ENCODE results near the gene ARSB.
"Not testable (repeated sequence)": the region's sequence is repeated elsewhere in the genome, so short reads cannot be mapped to it uniquely, and the experiment has no call there.

ARSB gene

GRCh38 chr5:78929833-78930232, 55.3 kb downstream of the ARSB start:
- DNase-seq = no peak

- no peak for DNase-seq
Measured at GRCh38 chr5:78927657-78928282, 57.3 kb downstream of the ARSB start.

DNA sequence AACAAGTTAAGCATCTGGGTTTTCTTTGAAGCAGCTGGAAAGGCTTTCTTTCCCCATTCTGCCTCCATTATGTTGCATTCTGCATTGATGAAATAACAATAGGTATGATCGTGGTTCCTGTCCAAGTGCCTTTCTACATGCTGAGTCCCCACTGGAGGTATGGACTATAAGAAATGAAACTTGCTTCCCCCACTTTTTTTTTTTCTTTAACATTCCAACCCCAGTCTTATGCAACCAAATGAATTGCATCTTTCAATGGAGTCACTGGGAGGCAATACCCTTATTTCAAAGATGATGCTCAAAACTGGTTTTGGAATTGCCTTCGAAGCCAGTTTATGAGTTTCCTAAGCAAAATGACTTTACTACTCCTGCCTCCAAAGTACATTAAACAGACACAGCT, 58.9 kb downstream of the ARSB start:
- DNase-seq = no peak

- DNase-seq = no peak
Measured at GRCh38 chr5:78925129-78925876, 59.8 kb downstream of the ARSB start.

DNA sequence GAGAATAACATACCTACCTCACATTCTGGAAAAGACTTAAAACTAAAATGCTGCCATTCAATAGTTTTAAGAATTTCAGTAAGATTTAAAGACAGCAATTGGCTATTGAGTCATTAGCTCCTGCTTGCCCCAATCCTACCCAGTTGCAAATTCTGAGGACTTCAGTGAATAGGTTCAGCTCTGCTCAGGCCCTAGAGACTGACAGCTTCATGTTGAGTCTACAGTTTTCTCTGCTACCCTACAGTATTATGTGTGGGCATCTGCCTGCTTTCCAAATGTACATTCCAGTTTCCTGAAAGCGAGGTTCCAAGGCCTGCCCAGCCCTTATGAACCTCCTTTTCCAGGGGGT, 61.5 kb downstream of the ARSB start:
- DNase-seq = no peak

DNA sequence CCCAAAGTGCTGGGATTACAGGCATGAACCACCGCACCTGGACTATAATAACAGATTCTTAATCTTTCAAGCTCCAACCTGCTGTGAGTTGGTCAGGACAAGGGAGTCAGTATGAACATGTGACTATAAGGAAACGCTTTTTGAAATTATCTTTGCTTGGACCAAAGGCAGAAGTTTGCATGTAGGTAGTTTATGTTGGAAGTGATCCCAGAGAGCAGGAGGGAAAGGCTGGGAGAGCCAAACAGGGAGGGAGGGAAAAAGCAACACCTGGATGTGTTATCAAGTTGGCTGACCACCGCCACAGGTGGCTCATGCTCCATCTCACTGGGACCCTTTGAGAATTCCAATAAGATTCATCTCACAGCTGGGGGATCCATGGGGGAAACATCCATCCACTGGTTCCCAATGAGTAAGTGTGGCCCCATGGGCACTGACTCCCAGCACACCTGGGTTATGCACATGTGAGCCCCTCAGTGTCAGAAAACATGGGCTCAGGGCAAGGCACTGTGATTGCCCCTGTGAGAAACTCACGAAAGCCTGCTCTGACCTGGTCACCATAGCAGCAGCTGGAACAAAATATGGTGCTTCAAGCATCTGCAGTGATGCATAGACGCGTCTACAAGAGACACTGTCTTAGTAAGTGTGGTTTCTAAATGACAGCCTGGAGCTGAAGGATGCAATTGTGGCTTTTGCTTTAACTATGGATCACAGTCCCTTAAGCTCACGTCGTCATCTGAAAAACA, 62.1 kb downstream of the ARSB start:
- no peak for DNase-seq

GRCh38 chr5:78920604-78921003, 64.5 kb downstream of the ARSB start:
- no peak for DNase-seq

DNA sequence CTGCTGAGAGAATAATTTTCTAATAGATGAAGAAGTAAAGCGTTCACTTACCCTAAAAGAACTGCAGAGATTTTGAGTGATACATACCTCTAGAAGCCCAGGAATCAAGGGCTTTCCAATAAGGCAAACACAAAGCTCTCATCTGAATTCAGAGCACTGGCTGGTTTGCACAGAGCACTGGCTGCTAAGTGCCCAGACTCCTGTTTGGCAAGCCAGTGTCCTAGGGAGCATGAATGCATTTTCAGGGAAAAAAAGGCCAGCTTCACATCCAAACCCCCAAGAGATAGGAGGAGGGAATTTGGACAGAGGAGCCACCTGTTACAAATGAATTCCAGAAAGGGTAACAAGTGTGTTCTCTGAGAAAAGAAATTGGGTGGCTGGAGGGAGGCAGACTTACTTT, 65.3 kb downstream of the ARSB start:
- DNase-seq = no peak

GRCh38 chr5:78916044-78916443, 69.1 kb downstream of the ARSB start:
- no peak for DNase-seq

GRCh38 chr5:78915170-78915569, 69.9 kb downstream of the ARSB start:
- DNase-seq = no peak

DNA sequence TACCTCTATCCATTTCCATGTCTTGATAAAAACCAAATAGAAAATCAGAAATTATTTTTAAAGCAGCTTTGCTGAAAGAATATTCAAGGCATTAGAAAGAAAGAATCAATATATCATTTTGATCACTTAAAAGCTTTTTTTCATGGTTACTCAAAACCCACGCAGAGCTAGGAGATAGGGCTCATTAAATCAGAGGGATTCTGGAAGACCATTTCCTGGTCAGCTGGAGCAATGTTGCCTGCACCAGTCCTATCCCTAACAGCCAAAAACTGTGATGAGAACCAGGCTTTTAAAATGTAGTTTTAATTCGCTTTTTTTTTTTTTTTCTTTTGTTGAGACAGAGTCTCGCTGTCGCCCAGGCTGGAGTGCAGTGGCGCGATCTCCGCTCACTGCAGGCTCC, 72.3 kb downstream of the ARSB start:
- no peak for DNase-seq

DNA sequence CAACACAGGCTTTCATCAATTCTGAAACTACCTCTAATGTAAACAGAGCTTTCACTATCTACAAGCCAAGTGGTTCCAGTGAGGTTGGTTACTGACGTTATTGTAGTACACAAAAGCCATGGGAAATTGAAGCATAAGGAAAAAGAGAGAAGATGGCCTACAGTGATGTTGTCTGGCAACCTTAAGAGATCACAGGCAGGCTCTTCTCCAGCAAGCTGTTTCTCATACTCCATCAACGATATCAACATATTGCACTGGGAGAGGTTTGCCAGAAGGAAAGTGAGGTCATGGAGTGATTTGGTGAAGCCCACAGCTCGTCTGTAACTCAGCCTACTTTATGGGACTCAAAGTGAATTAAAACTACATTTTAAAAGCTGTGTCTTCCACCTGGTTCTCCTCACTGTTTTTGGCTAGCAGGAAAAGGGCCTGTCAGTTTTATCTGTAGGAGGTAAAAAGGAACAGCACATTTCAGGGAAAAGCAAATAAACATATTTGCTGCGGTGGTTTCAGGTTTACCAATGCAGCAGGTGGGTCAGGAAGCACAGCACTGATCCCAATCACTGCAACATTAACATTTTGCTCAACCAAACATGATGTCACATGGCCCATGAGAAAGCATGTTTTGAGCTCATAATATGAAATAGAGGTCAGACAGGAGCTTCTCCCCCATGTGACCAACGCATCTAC, 72.9 kb downstream of the ARSB start:
- DNase-seq = no peak

DNA sequence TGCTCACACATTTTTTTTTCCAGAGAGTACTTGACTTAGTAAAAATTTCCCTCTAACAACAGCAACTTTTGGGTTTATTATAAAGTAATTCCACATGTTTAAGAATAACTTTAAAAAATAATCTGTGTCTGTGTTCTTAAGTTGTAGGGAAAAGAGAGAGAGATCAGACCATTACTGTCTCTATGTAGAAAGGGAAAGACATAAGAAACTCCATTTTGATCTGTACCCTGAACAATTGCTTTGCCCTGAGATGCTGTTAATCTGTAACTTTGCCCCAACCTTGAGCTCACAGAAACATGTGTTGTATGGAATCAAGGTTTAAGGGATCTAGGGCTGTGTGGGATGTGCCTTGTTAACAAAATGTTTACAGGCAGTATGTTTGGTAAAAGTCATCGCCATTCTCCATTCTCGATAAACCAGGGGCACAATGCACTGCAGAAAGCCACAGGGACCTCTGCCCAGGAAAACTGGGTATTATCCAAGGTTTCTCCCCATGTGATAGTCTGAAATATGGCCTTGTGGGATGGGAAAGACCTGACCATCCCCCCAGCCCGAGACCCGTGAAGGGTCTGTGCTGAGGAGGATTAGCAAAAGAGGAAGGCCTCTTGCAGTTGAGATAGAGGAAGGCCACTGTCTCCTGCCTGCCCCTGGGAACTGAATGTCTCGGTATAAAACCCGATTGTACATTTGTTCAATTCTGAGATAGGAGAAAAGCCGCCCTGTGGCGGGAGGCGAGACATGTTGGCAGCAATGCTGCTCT, 75.7 kb downstream of the ARSB start:
- not testable (repeated sequence) for DNase-seq

DNA sequence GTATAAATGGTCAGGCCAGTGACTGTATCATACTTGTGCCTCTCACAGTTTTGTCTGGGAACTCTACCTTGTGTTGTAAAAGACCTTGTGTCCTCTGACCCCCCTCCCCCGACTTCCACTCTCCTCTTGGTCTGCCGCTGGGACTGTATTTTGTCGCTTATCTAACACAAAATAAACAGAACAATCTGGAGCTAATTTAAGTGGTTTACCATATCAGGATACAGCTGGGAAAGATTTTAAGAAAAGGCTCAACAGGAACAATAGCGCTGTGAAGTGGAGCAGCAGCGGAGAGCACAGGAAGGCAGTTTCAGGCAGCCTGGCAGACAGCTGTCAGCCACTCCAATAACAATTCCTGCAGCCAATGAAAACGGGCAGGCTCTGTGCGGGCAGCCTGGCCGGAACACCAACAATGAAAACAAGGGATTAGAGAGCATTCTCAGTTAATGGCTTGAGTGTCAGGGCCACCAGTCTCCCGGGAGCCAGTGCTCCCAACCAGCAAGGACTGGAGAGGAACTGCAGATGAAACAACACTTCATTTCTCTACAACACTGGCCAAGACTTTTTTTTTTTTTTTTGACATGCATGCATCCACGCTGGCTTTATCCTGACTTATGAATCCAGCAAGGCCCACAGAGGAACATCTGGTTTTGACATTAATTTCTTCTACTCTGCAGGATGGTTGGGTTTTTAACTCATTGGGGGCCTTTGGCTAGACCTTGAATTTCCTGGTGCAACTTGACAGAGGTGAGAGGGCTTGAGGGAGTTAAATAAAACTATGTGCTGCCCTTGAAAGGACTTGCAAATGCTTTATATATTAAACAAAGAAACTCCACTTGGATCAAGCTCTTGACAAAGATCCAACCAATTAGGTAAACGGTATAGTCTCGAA, 76.7 kb downstream of the ARSB start:
- DNase-seq = no peak

DNA sequence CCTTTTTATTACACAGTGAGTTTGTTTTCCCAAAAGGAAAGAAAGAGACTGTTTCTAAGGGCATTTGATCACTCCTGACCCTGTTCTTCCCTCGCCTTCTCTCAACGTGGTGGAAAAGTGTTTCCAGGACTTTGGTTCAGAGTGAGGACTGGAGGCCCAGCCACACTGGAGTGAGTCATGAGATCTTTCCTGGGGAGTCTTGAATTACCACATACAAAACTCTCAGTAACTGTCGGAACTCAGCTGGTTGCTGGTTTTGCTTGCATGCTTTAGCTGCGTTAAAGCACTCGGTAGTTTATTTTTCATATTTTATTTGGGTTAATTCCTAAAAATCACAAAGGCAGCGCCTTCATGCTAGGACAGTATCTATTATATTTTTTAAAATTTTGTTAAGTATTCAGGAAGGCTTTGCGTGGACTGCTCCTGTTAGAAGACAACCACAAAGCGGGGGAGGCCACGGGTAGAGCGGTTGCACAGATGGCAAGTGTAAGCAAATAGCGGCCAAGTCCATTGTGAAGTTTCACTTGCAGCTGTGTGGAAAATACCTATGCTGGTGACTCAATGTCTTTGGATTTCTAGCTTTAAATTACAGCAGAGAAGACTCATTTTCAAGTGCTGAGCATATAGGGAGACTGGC, 77.7 kb downstream of the ARSB start:
- DNase-seq = peak; percentile 75

DNA sequence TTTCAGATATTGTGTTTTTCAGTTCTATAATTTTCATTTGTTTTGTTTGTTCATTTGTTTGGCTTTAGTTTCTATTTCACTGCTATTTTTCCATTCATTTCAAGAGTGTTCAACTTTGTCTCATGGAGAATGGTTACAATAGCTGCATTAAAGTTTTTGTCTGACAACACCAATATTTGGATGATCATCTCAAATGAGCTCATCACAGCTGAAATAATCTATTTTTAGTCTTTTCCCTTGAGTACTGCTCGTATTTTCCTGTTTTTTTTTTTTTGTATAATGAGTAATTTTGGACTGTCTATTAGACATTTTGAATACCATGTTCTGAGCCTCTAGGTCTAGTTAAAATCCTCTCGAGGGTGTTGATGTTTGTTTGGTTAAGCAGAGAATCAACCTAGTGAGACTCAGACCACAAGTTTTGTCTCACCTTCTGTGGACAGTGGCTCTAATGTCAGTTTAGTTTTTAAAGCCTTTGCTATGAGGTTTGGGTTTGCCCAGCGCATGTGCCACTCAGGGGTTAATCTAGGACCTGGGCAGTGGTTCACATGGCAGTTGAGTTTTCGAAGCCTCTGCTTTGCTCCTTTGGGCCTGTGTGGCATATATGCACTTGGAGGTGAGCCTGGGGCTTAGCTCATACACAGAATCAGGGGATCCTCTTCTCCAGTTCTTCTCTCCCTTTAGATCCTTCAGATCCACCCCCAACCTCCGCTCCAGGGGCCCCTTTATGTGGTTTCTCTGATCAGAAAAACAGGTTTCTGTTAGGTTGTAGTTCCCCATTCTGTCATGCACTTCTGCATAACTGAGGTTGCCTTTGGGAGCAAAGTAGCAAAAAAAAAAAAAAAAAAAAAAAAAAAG, 79.8 kb downstream of the ARSB start:
- peak; percentile 55 for DNase-seq

DNA sequence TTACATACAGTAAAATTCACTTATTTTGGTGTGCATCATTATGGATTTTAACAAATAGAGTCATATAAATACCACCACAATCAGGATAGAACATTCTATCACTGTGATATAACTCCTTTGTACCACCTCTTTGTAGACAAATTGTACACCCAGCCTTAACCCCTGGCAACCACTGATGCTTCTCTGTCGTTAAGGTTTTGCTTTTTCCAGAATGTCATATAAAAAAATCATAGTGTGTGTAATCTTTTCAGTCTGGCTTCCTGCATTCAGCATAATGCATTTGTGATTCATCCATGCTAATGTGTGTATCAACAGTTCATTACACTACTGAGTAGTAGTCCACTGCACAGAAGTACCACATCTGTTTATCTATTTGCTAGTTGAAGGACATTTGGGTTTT, 81.2 kb downstream of the ARSB start:
- no peak for DNase-seq

DNA sequence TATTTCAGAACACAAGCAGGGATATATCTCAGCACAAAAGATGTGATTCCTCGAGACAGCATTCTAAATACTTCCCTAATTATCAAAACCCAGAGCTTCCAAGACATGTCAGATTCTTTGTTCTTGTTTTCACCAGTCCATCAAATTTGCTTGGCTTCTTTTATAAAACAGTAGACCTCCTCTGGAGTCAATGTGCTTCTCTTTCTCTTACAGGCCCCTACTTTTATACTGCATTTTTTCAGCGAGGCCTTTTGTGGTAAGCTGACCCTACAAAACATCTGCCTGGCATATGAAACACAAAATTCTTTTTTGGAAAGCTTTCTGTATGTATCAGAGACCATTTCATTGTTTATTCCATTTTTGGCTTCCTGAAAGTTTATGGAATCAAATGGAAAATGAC, 81.8 kb downstream of the ARSB start:
- no peak for DNase-seq

DNA sequence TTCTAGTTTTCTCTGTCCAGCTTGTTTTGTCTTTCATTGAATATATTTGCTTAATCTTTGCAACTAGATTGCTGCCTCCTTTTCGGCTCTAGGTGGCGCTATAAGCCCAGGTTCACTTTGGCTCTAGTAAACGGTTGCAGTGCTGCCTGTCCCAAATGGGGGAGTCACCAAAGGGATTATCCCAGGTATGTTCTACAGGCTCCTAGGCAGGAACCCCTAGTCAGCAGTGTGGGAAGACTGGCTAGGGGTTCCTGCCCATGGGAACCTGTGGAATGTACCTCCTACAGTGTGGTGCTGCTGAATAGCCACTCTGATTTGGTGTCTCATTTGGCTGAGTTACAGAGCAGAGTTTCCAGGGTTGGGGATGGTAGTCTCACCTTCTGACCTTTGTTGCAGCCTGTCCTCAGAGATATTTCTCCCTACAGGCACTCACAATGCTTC, 85.2 kb downstream of the ARSB start:
- peak; percentile 60 for DNase-seq

- no peak for DNase-seq
Measured at GRCh38 chr5:78896132-78896531, 89.0 kb downstream of the ARSB start.
